Peyer's patch (tissue), 4 donors: ENCODE results near the gene RPS3A. TPM values are rescaled to one million over a fixed set of nuclear protein-coding genes. Genes with fewer than 3 reads are reported as not detected.

ENCODE experiments used
- DNase-seq, 3 donors: peaks; one replicate each; pipeline ENCODE4 v3.0.0-alpha.2; 2017 to 2019
- H3K27ac ChIP-seq, 4 donors: fragments of 200-600 bp; sonication (generic); one replicate each; pipeline ENCODE4 v1.5.1; 2016 to 2019
- H3K27me3 ChIP-seq, 2 donors: fragments of 200-600 bp; sonication (generic); one replicate each; pipeline ENCODE4 v1.5.1; 2019
- H3K36me3 ChIP-seq, 3 donors: fragments of 200-600 bp; sonication (generic); one replicate each; pipeline ENCODE4 v1.5.1; 2016 to 2019
- H3K4me1 ChIP-seq, 4 donors: fragments of 200-600 bp; sonication (generic); one replicate each; pipeline ENCODE4 v1.5.1; 2016 to 2019
- H3K4me3 ChIP-seq, 4 donors: fragments of 200-600 bp; sonication (generic); 1 replicate in 3 of 4; 2 replicates in 1 of 4; pipeline ENCODE4 v1.5.1; 2016 to 2019; ENCODE audit warnings: mild to moderate bottlenecking in 1 of 4
- H3K9me3 ChIP-seq, 4 donors: fragments of 200-600 bp; sonication (generic); one replicate each; pipeline ENCODE4 v1.5.1; 2016 to 2019; ENCODE audit warnings: mild to moderate bottlenecking in 1 of 4
- CTCF ChIP-seq, 6 experiments: fragments of 450-650 bp in 4 of 6; fragments of 200-600 bp in 2 of 6; sonication (generic) in 1 of 6; IDR thresholded peaks; one replicate each; pipeline ENCODE4 v1.5.1; 2017 to 2019; ENCODE audit warnings: antibody characterized with exemption in 6 of 6, mild to moderate bottlenecking in 3 of 6, moderate library complexity in 1 of 6
- POLR2A ChIP-seq, 2 donors: fragments of 450-650 bp; IDR thresholded peaks; one replicate each; pipeline ENCODE4 v1.5.1; 2017; ENCODE audit warnings: antibody characterized with exemption in 2 of 2, mild to moderate bottlenecking in 2 of 2, moderate library complexity in 2 of 2
- total RNA-seq, 4 donors: library from RNA; depleted of rRNA; stranded (reverse); fragments of >200 nt; gene quantifications; one replicate each; pipeline ENCODE4 v1.1.0, GENCODE V29; 2016

The RPS3A gene
- total RNA-seq, 4 donors from 2014 or later: 879 to 3,561 (median 1,074) TPM

GRCh38 chr4:151097759-151098158, 1.7 kb upstream of the RPS3A start:
- H3K4me3 ChIP-seq: no peak overlapping the region
- no peak for DNase-seq
- H3K9me3 ChIP-seq: no peaks in the 10 kb centered on the region
- peaks cover 0 to 18% (median 0%) of the 10 kb centered on the region in 3 donors for H3K36me3 ChIP-seq
- H3K4me1 ChIP-seq: peaks cover 0 to 22% (median 3%) of the 10 kb centered on the region in 4 donors
- no peaks in the 10 kb centered on the region for H3K27me3 ChIP-seq
- TF ChIP-seq POLR2A (IDR thresholded peaks at IDR 0.05) (no peak), CTCF (IDR thresholded peaks at IDR 0.05) (no peak)
- H3K27ac ChIP-seq: no peak overlapping the region

GRCh38 chr4:151098979-151099228, 524 bp upstream of the RPS3A start:
- Histone ChIP-seq H3K9me3 (no peaks in the 10 kb centered on the region), H3K36me3 (peaks cover 0 to 30% (median 0%) of the 10 kb centered on the region in 3 donors), H3K4me1 (peaks cover 0 to 16% (median 3%) of the 10 kb centered on the region in 4 donors), H3K27me3 (no peaks in the 10 kb centered on the region), H3K4me3 (peak overlapping the region; percentile 61 to 84 (median 82)), H3K27ac (peak overlapping the region; percentile 32 to 86 (median 70))
- TF ChIP-seq CTCF (IDR thresholded peaks at IDR 0.05) (no peak), POLR2A (IDR thresholded peaks at IDR 0.05) (no peak)
- no peak for DNase-seq

GRCh38 chr4:151099976-151100417, 569 bp downstream of the RPS3A start:
- Histone ChIP-seq H3K27me3 (no peaks in the 10 kb centered on the region), H3K4me1 (peaks cover 0 to 16% (median 3%) of the 10 kb centered on the region in 4 donors), H3K4me3 (peak overlapping the region; percentile 61 to 84 (median 82)), H3K9me3 (no peaks in the 10 kb centered on the region), H3K36me3 (peaks cover 0 to 37% (median 0%) of the 10 kb centered on the region in 3 donors), H3K27ac (peak overlapping the region; percentile 86 to 92 (median 88))
- DNase-seq: no peak
- no peak for TF ChIP-seq CTCF (IDR thresholded peaks at IDR 0.05)
- TF ChIP-seq POLR2A (IDR thresholded peaks at IDR 0.05): no peak

- Histone ChIP-seq H3K4me3 (peak overlapping the region; percentile 61 to 84 (median 82)), H3K4me1 (peaks cover 0 to 16% (median 3%) of the 10 kb centered on the region in 4 donors)
These were observed 1.1 kb downstream of the RPS3A start for GRCh38 chr4:151100531-151100930.

GRCh38 chr4:151103758-151104157, 4.3 kb downstream of the RPS3A start:
- peaks cover 0 to 61% (median 0%) of the 10 kb centered on the region in 3 donors for H3K36me3 ChIP-seq
- DNase-seq: no peak

More at GRCh38 chr4:151100531-151100930, 1.1 kb downstream of the RPS3A start:
- no peaks in the 10 kb centered on the region for H3K9me3 ChIP-seq
- H3K27ac ChIP-seq: peak overlapping the region in 2 of 4 donors; percentile 86
- no peaks in the 10 kb centered on the region for H3K27me3 ChIP-seq
- no peak for DNase-seq
- TF ChIP-seq CTCF (IDR thresholded peaks at IDR 0.05) (no peak), POLR2A (IDR thresholded peaks at IDR 0.05) (no peak)
- peaks cover 0 to 42% (median 0%) of the 10 kb centered on the region in 3 donors for H3K36me3 ChIP-seq

More at GRCh38 chr4:151103758-151104157, 4.3 kb downstream of the RPS3A start:
- Histone ChIP-seq H3K4me1 (peaks cover 0 to 16% (median 3%) of the 10 kb centered on the region in 4 donors), H3K27me3 (no peaks in the 10 kb centered on the region), H3K4me3 (no peak overlapping the region), H3K27ac (no peak overlapping the region), H3K9me3 (no peaks in the 10 kb centered on the region)
- TF ChIP-seq POLR2A (IDR thresholded peaks at IDR 0.05) (no peak), CTCF (IDR thresholded peaks at IDR 0.05) (no peak)
